Immature natural killer cell (primary cell): ENCODE measurements around the gene CDC26. TPM values are rescaled to one million over a fixed set of nuclear protein-coding genes. Genes with fewer than 3 reads are reported as not detected.
A peak's percentile ranks its signal among the peaks of the same experiment; 100 is the strongest.
"Not testable (repeated sequence)": the region's sequence is repeated elsewhere in the genome, so short reads cannot be mapped to it uniquely, and the experiment has no call there.

Source experiments
- DNase-seq, 3 donors: peaks; one replicate each; pipeline ENCODE4 v3.0.0; 2022; ENCODE audit warnings: mixed read lengths in 1 of 3
- H3K27ac Mint-ChIP-seq, 6 donors: one replicate each; pipeline ENCODE4 v1.8.0; 2020; ENCODE audit warnings: mixed read lengths in 6 of 6, mild to moderate bottlenecking in 5 of 6, inconsistent platforms in 4 of 6, moderate library complexity in 3 of 6
- H3K27me3 Mint-ChIP-seq, 3 donors: one replicate each; pipeline ENCODE4 v1.8.0; 2020 to 2021; ENCODE audit warnings: low read depth in 3 of 3, mild to moderate bottlenecking in 3 of 3, mixed read lengths in 3 of 3, moderate library complexity in 3 of 3, inconsistent platforms in 1 of 3
- H3K36me3 Mint-ChIP-seq, 3 donors: one replicate each; pipeline ENCODE4 v1.8.0; 2020; ENCODE audit warnings: mixed read lengths in 3 of 3, inconsistent platforms in 2 of 3, mild to moderate bottlenecking in 2 of 3
- H3K4me1 Mint-ChIP-seq, 2 donors: one replicate each; pipeline ENCODE4 v1.8.0; 2020; ENCODE audit warnings: inconsistent platforms in 2 of 2, mild to moderate bottlenecking in 2 of 2, mixed read lengths in 2 of 2, moderate library complexity in 1 of 2
- H3K4me3 Mint-ChIP-seq, 5 donors: one replicate each; pipeline ENCODE4 v1.8.0; 2020; ENCODE audit warnings: mild to moderate bottlenecking in 5 of 5, mixed read lengths in 5 of 5, inconsistent platforms in 3 of 5, moderate library complexity in 3 of 5
- H3K9me3 Mint-ChIP-seq, 6 donors: one replicate each; pipeline ENCODE4 v1.8.0; 2020; ENCODE audit warnings: mild to moderate bottlenecking in 6 of 6, mixed read lengths in 6 of 6, inconsistent platforms in 4 of 6, moderate library complexity in 3 of 6
- polyA plus RNA-seq, 3 donors: library from polyadenylated mRNA; unstranded; fragments of 300-500 nt; fragmentation: Illumina TruSeq; gene quantifications; one replicate each; pipeline ENCODE4 v1.2.3, GENCODE V29; 2021

Gene CDC26
- polyA plus RNA-seq, 3 donors from 2014 or later = 136 to 141 (median 137) TPM

DNA sequence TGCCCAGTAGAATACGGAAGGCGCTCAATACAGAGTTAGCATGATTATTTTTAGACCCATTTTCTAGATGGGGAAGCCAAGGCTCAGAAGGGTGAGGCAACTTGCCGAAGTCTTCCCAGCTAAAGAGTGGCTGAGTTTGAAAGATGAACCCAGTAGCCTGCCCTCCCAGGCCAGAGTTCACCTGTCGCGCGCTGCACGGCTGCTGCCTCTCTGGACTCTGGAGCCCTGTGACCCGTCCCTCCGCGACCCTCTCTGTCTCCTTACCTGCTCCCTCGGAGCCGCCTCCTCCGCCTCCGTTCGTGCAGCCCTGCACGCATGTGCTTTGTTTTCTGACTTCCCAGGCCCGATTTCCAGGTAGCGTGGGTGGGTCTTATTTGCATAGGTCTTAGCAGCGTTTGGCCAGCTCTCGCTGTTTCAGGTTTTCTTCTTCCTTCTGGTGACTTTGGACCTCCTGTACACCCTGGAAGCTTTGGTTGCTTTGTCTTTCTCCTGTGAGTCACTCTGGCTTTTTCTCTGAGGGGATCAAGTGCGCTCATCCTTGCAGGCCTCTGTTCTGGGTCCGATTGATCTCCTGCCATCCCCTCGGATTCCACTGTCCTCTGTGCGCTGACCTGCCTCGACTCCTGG lies 27.5 kb upstream of the CDC26 start, which contains the start of gene RNF183:
Gene RNF183, minus strand, starts transcription at position 585 of the 627 bp plus-strand sequence. CDS start 5,192 bp downstream, outside the sequence.
- peaks cover 0 to 16% (median 1%) of the 10 kb centered on the region in 3 donors for H3K27me3 Mint-ChIP-seq
- no peak within 1 kb of the TSS for H3K4me3 Mint-ChIP-seq
- H3K4me1 Mint-ChIP-seq = no peaks in the 10 kb centered on the region
- no peak for DNase-seq
- H3K36me3 Mint-ChIP-seq = no peaks in the 10 kb centered on the region
- no peaks in the 10 kb centered on the region for H3K9me3 Mint-ChIP-seq
- peak within 1 kb of the TSS in 1 of 6 donors; percentile 36 for H3K27ac Mint-ChIP-seq

DNA sequence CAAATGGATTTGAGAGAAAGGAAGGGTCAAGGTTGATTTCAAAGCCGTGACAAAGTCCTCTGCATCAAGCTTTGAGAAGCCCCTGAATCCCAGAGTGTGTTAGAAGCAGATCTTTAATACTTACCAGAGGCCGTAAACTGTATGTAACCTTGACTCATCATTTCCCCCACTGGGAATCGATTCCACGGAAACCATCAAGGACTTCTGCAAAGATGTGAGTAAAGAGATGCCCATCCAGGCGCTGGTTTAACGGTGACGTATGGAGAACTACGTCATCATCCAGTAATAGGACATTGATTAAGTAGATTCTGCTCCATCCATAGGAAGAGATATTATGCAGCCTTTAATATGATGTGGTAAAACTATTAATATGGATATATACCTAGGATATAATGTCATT lies 26.2 kb upstream of the CDC26 start:
- no peaks in the 10 kb centered on the region for H3K36me3 Mint-ChIP-seq
- no peaks in the 10 kb centered on the region for H3K9me3 Mint-ChIP-seq
- no peaks in the 10 kb centered on the region for H3K4me1 Mint-ChIP-seq
- no peak overlapping the region for H3K27ac Mint-ChIP-seq
- no peak for DNase-seq
- H3K27me3 Mint-ChIP-seq = peaks cover 0 to 13% (median 1%) of the 10 kb centered on the region in 3 donors
- H3K4me3 Mint-ChIP-seq = no peak overlapping the region

DNA sequence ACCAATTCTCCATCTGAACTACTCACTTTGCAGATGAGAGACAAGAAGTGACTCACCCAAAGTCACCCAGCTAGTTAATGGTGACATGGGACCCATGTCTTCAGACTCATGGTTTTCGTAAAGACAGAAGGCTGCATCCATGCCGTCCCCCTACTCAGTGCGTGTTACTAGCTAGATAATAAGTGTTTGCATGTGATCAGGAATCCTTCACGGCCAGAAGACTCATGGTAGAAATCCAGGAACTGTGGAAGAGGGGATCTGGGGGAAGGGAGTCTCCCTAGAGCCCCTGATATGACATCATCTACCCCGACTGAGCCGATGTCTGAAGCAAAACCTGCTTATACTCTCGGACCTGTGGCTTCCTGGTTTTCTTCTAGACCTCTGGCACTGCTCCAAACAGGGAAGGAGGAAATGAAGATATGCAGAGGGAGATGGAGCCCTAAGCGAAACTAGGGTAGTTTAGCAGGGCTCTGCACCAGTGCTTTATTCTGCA lies 24.5 kb upstream of the CDC26 start:
- Mint-ChIP-seq H3K36me3 (no peaks in the 10 kb centered on the region), H3K4me3 (no peak overlapping the region), H3K27ac (no peak overlapping the region), H3K4me1 (no peaks in the 10 kb centered on the region), H3K9me3 (no peaks in the 10 kb centered on the region), H3K27me3 (peaks cover 0 to 9% (median 3%) of the 10 kb centered on the region in 3 donors)
- DNase-seq = no peak

DNA sequence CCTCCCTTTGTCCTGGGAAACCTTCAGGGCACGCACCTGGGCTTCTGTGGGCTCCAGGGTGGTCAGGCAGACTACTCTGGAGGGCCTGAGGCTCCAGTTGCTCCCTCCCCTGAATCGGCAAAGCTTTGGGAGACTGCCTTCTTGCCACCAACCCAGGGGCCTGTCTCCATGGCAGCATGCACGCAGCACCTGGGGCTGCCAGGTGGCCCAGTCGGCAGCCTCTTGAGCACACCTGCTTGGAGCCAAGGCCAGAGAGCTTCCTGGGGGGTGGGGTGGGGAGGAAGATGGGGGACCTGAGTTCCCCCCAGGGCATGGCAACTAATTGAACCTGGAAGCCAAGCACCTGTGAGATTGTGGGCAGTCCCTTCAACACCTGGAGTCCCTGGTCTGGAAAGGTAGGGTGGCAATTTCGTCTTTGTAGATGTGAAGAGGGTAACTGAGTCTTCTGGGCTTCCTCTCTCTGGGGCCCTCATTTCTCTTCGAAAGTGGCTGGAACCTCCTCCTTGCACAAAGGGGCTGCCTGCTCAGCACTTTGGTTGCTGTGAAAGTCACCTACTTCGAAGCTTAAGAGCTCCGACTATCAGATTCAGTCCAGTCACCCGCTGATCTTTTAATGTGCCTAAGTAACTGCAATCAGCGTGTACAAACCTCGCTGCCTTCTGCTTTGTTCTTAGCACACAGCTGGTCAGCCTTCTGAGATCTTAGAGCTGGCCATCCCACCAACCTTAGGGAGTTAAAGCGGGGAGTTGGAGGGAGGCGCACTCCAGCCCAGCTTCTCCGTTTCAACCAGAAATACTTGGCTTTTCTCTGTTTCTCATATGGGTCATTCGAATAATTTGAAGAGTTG lies 23.8 kb upstream of the CDC26 start:
- Mint-ChIP-seq H3K4me1 (no peaks in the 10 kb centered on the region), H3K27me3 (peaks cover 0 to 9% (median 3%) of the 10 kb centered on the region in 3 donors), H3K9me3 (no peaks in the 10 kb centered on the region), H3K27ac (no peak overlapping the region), H3K4me3 (no peak overlapping the region), H3K36me3 (no peaks in the 10 kb centered on the region)
- DNase-seq = no peak

DNA sequence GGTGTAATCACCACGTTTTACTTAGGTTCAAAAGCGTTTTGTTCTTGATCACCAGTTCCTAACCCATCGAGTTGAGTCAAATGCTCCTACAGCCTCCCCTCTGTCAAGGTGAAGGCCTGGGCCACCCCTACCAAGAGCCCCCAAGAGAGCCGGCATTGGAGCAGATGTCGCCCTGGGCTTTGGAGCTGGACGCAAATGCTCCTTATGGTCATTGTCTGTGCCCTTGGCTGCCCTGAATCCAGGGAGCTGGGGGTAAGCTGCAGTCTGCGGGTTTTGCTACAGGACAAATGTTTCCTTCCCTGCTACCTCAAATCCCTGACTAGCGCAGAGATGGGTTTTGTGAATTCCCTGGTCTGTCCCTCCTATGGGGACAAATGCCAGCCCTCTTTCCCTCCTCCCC lies 22.9 kb upstream of the CDC26 start:
- H3K27me3 Mint-ChIP-seq = peaks cover 0 to 9% (median 3%) of the 10 kb centered on the region in 3 donors

DNA sequence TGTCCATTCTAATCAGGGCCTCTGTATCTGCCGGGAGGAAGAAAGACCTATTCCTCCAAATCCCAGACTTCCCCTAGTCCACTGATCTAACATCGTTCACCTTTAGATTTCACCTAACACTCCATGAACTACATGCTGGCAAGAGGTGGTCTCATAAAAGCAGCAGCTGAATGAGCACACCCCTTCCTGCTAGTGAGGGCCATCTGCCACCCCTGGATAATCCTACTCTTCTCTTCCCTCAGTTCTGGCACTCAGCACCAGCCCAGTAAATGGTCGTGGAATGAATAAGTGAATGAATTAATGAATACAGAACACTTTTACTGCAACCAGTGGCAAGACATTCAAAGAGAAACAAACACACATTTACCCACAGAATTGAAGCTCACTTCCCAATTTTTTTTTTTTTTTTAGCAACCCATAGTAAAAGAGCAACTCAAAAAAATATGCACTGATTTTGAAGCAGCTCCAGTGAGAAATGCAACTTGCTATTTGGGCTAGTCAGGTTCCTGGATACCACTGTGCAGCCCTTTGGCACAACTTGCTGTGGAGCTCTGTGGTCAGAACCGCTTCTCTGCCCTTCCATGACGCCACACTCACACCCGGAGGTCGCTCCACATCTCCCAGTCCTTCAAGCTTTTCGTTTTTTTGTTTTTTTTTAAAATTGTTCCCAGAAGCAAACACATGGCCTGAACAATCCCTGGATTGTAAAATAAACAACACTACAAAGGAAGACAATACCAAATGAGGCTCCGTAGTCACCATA lies 21.6 kb upstream of the CDC26 start:
- Mint-ChIP-seq H3K27me3 (peaks cover 0 to 9% (median 2%) of the 10 kb centered on the region in 3 donors), H3K4me1 (no peaks in the 10 kb centered on the region), H3K4me3 (no peak overlapping the region), H3K27ac (peak overlapping the region in 1 of 6 donors; percentile 61), H3K9me3 (no peaks in the 10 kb centered on the region), H3K36me3 (peaks cover 0 to 10% (median 0%) of the 10 kb centered on the region in 3 donors)
- DNase-seq = no peak

More for the DNA sequence above, 22.9 kb upstream of the CDC26 start:
- no peak overlapping the region for H3K27ac Mint-ChIP-seq
- no peaks in the 10 kb centered on the region for H3K36me3 Mint-ChIP-seq
- no peaks in the 10 kb centered on the region for H3K4me1 Mint-ChIP-seq
- H3K4me3 Mint-ChIP-seq = no peak overlapping the region
- no peaks in the 10 kb centered on the region for H3K9me3 Mint-ChIP-seq
- no peak for DNase-seq

DNA sequence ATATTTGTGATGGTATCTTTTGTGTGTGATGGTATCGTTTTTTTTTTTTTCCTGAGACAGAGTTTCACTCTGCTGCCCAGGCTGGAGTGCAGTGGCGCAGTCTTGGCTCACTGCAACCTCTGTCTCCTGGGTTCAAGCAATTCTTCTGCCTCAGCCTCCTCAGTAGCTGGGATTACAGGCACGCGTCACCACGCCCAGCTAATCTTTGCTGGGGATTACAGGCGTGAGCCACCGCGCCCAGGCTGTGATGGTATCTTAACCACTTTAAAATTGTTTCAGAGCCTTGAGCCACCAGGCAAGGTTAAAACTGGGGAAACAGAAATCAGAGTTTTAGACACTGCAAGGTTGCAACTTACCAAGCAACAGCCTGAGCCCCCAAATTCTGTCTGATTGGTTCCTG lies 20.9 kb upstream of the CDC26 start:
- H3K4me1 Mint-ChIP-seq, H3K27ac Mint-ChIP-seq, H3K4me3 Mint-ChIP-seq, DNase-seq, H3K9me3 Mint-ChIP-seq, H3K27me3 Mint-ChIP-seq: not testable (repeated sequence)
- peaks cover 0 to 17% (median 4%) of the 10 kb centered on the region in 3 donors for H3K36me3 Mint-ChIP-seq

DNA sequence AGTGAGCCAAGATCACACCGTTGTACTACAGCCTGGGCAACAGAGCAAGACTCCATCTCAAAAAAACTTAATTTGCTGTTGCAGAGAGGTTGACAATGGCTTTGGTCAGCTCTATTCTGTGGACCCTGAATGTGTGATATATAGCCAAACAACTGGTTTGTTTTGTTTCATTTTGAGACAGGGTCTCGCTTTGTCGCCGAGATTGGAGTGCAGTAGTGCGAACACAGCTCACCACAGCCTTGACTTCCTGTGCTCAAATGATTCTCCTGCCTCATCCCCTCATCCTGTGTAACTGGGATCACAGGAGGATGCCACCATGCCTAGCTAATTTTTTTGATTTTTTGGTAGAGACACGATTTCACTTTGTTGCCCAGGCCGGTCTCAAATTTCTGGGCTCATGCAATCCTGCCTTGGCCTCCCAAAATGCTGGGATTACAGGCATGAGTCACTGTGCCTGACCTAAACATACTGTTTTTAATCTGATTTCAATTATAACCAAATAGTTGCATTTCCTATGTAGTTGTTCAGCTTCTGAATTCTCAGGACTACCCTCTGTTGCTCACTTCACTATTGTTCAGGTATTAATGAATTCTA lies 18.0 kb upstream of the CDC26 start:
- Mint-ChIP-seq H3K9me3 (no peaks in the 10 kb centered on the region), H3K36me3 (peaks cover 6 to 38% (median 21%) of the 10 kb centered on the region in 3 donors), H3K4me1 (no peaks in the 10 kb centered on the region), H3K27me3 (peaks cover 0 to 2% (median 0%) of the 10 kb centered on the region in 3 donors), H3K4me3 (no peak overlapping the region), H3K27ac (peak overlapping the region in 5 of 6 donors; percentile 10 to 64 (median 23))
- DNase-seq = no peak

DNA sequence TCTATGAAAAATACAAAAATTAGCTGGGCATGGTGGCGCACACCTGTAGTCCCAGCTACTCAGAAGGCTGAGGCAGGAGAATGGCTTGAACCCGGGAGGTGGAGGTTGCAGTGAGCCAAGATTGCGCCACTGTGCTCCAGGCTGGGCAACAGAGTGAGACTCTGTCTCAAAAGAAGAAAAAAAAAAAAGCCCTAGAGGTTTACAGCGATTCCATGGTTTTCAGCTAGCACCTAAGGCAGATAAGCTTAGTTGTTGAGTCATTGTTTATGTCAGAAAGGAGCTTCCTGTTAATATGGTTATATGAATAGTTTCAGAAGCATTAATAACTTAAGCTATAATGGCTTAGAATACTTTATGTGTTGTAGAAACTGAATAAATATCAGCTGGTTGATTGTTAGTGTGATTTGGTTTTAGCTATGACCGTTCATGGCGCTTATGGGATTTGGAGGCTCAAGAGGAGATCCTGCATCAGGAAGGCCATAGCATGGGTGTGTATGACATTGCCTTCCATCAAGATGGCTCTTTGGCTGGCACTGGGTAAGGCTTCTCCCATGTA lies 14.8 kb upstream of the CDC26 start:
- Mint-ChIP-seq H3K27ac (no peak overlapping the region), H3K4me3 (no peak overlapping the region), H3K36me3 (peaks cover 15 to 56% (median 24%) of the 10 kb centered on the region in 3 donors), H3K4me1 (no peaks in the 10 kb centered on the region), H3K9me3 (no peaks in the 10 kb centered on the region), H3K27me3 (peaks cover 0 to 2% (median 0%) of the 10 kb centered on the region in 3 donors)
- DNase-seq = no peak

DNA sequence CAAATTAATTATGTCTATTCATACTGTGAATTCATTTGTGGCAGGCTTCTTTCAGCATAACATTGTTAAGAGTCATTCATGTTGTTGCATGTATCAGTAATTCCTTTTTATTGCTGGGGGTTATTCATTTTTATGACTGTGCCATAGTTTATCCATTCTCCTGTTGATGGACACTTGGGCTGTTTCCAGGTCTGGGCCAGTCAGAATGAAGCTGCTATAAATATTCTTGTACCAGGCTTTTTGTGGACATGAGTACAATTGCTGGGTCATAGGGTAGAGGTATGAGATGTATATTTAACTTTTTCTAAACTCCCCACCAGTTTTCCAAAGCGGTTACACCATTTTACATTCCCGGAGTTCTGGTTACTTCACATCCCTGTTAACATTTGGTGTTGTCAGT lies 13.7 kb upstream of the CDC26 start:
- H3K36me3 Mint-ChIP-seq = peaks cover 21 to 65% (median 32%) of the 10 kb centered on the region in 3 donors
- no peaks in the 10 kb centered on the region for H3K4me1 Mint-ChIP-seq
- no peak for DNase-seq
- no peaks in the 10 kb centered on the region for H3K9me3 Mint-ChIP-seq
- no peak overlapping the region for H3K4me3 Mint-ChIP-seq
- H3K27ac Mint-ChIP-seq = no peak overlapping the region
- no peaks in the 10 kb centered on the region for H3K27me3 Mint-ChIP-seq

DNA sequence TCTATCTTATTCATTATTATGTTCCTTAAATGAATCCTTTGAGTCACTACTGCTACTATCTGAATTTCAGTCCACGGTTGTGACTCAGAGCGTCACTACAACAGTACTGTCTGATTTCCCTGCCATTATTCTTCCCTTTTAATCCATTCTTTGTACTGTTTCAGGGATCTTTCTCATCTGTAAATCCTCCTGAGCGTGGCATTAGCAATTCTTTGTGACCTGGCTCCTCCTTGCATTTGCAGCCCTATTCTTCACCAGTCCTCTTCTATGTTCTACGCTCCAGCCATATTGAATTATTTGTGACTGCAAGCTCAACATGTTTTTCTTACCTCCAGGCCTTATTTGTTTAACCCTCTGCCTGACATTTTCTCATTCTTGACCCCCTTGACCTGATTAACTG lies 6.0 kb upstream of the CDC26 start:
- H3K27ac Mint-ChIP-seq = peak overlapping the region in 3 of 6 donors; percentile 17 to 28 (median 25)
- H3K4me1 Mint-ChIP-seq = peaks cover 5 to 14% of the 10 kb centered on the region in 2 donors
- peaks cover 0 to 1% (median 0%) of the 10 kb centered on the region in 3 donors for H3K27me3 Mint-ChIP-seq
- H3K36me3 Mint-ChIP-seq = peaks cover 26 to 57% (median 47%) of the 10 kb centered on the region in 3 donors
- DNase-seq = no peak
- no peaks in the 10 kb centered on the region for H3K9me3 Mint-ChIP-seq
- H3K4me3 Mint-ChIP-seq = no peak overlapping the region

DNA sequence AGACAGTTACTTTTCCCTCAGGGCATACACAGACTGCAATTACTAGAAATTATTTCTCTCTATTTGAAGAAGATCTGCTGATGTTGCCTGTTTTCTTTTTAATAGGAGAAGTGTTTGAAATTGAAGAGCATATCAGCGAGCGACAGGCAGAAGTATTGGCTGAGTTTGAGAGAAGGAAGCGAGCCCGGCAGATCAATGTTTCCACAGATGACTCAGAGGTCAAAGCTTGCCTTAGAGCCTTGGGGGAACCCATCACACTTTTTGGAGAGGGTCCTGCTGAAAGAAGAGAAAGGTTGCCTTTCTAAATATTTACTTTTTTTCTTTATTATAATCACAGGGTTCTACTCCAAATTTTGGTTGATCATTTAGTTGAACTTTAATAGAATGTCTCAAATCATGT lies 3.5 kb upstream of the CDC26 start:
- no peak for DNase-seq
- no peaks in the 10 kb centered on the region for H3K9me3 Mint-ChIP-seq
- no peak overlapping the region for H3K4me3 Mint-ChIP-seq
- peaks cover 19 to 43% (median 34%) of the 10 kb centered on the region in 3 donors for H3K36me3 Mint-ChIP-seq
- peak overlapping the region in 3 of 6 donors; percentile 5 to 25 (median 25) for H3K27ac Mint-ChIP-seq
- H3K4me1 Mint-ChIP-seq = peaks cover 5 to 14% of the 10 kb centered on the region in 2 donors
- peaks cover 0 to 1% (median 0%) of the 10 kb centered on the region in 3 donors for H3K27me3 Mint-ChIP-seq
